ENCODE data around the gene ZNF827.

The ZNF827 gene

GRCh38 chr4:145960012-145960411, 21.4 kb upstream of the ZNF827 start:
- no peak overlapping the region for H3K4me3 ChIP-seq
- no peak for TF ChIP-seq CTCF (IDR thresholded peaks at IDR 0.05)
- intact Hi-C loops (cut with DNase I; ENCODE audit: low total_unique reads): no loop called here
- no peaks in the 10 kb centered on the region for H3K27me3 ChIP-seq
- no peaks in the 10 kb centered on the region for H3K36me3 ChIP-seq
- no peak for DNase-seq
- no peak overlapping the region for H3K27ac ChIP-seq
- peaks cover 0 to 4% (median 0%) of the 10 kb centered on the region in 3 donors for H3K9me3 ChIP-seq
- H3K4me1 ChIP-seq: no peaks in the 10 kb centered on the region

- H3K4me1 ChIP-seq: no peaks in the 10 kb centered on the region
- H3K4me3 ChIP-seq: no peak overlapping the region
- H3K27me3 ChIP-seq: no peaks in the 10 kb centered on the region
- H3K27ac ChIP-seq: no peak overlapping the region
- TF ChIP-seq CTCF (IDR thresholded peaks at IDR 0.05): no peak
- DNase-seq: no peak
- intact Hi-C loops (cut with DNase I; ENCODE audit: low total_unique reads): no loop called here
- peaks cover 0 to 4% (median 0%) of the 10 kb centered on the region in 3 donors for H3K9me3 ChIP-seq
- H3K36me3 ChIP-seq: no peaks in the 10 kb centered on the region
Observed at GRCh38 chr4:145957302-145957701, 18.7 kb upstream of the ZNF827 start.

GRCh38 chr4:145956288-145956890, 17.8 kb upstream of the ZNF827 start:
- peak; percentile 48 to 60 for TF ChIP-seq CTCF (IDR thresholded peaks at IDR 0.05)
- no peak for DNase-seq
- intact Hi-C loops (cut with DNase I; ENCODE audit: low total_unique reads): no loop called here

GRCh38 chr4:145954924-145955339, 16.3 kb upstream of the ZNF827 start:
- intact Hi-C loops (cut with DNase I; ENCODE audit: low total_unique reads): no loop called here
- no peak for TF ChIP-seq CTCF (IDR thresholded peaks at IDR 0.05)

More at GRCh38 chr4:145956288-145956890, 17.8 kb upstream of the ZNF827 start:
- Histone ChIP-seq H3K27ac (no peak overlapping the region), H3K27me3 (no peaks in the 10 kb centered on the region), H3K9me3 (peaks cover 0 to 4% (median 0%) of the 10 kb centered on the region in 3 donors), H3K36me3 (no peaks in the 10 kb centered on the region), H3K4me1 (no peaks in the 10 kb centered on the region), H3K4me3 (no peak overlapping the region)

GRCh38 chr4:145951931-145952330, 13.3 kb upstream of the ZNF827 start:
- intact Hi-C loops (cut with DNase I; ENCODE audit: low total_unique reads): no loop called here
- DNase-seq: no peak
- Histone ChIP-seq H3K4me3 (no peak overlapping the region), H3K27me3 (no peaks in the 10 kb centered on the region), H3K27ac (no peak overlapping the region), H3K9me3 (peaks cover 0 to under 1% (median 0%) of the 10 kb centered on the region in 3 donors), H3K36me3 (no peaks in the 10 kb centered on the region), H3K4me1 (no peaks in the 10 kb centered on the region)
- TF ChIP-seq CTCF (IDR thresholded peaks at IDR 0.05): no peak

More at GRCh38 chr4:145954924-145955339, 16.3 kb upstream of the ZNF827 start:
- no peak overlapping the region for H3K4me3 ChIP-seq
- DNase-seq: no peak
- no peaks in the 10 kb centered on the region for H3K4me1 ChIP-seq
- H3K27ac ChIP-seq: no peak overlapping the region
- H3K9me3 ChIP-seq: peaks cover 0 to 4% (median 0%) of the 10 kb centered on the region in 3 donors
- no peaks in the 10 kb centered on the region for H3K27me3 ChIP-seq
- no peaks in the 10 kb centered on the region for H3K36me3 ChIP-seq
